ENCODE measurements around the gene CNTNAP5.

The CNTNAP5 gene

GRCh38 chr2:124025171-124025580 is at the start of gene CNTNAP5:
CNTNAP5 (plus strand) TSS chr2:124025287; CDS start chr2:124025651, 364 bp downstream.
- no peak for DNase-seq

GRCh38 chr2:123976054-123976648 is 48.9 kb upstream of the CNTNAP5 start:
- no peak for DNase-seq

- no peak for DNase-seq
Measured at GRCh38 chr2:123993728-123994323, 31.3 kb upstream of the CNTNAP5 start.

GRCh38 chr2:123999681-124000080 is 25.4 kb upstream of the CNTNAP5 start:
- DNase-seq, result no peak

- no peak for DNase-seq
Measured at GRCh38 chr2:124001696-124002430, 23.2 kb upstream of the CNTNAP5 start.

GRCh38 chr2:124018890-124019289 is 6.2 kb upstream of the CNTNAP5 start:
- DNase-seq, result no peak

GRCh38 chr2:124024561-124025170 is 421 bp upstream of the CNTNAP5 start:
- DNase-seq, result no peak

GRCh38 chr2:124025891-124026434 is 876 bp downstream of the CNTNAP5 start:
- DNase-seq, result no peak

GRCh38 chr2:124026503-124026902 is 1.4 kb downstream of the CNTNAP5 start:
- no peak for DNase-seq

GRCh38 chr2:124027182-124027581 is 2.1 kb downstream of the CNTNAP5 start:
- no peak for DNase-seq

- DNase-seq, result no peak
Measured at GRCh38 chr2:124032799-124033198, 7.7 kb downstream of the CNTNAP5 start.

- DNase-seq, result no peak
Measured at GRCh38 chr2:124034265-124034664, 9.2 kb downstream of the CNTNAP5 start.

- no peak for DNase-seq
Measured at GRCh38 chr2:124035001-124035400, 9.9 kb downstream of the CNTNAP5 start.

- no peak for DNase-seq
Measured at GRCh38 chr2:124039032-124039431, 13.9 kb downstream of the CNTNAP5 start.

GRCh38 chr2:124039762-124040291 is 14.7 kb downstream of the CNTNAP5 start:
- DNase-seq, result no peak

GRCh38 chr2:124045894-124046293 is 20.8 kb downstream of the CNTNAP5 start:
- no peak for DNase-seq

- no peak for DNase-seq
Measured at GRCh38 chr2:124046332-124046731, 21.2 kb downstream of the CNTNAP5 start.

- no peak for DNase-seq
Measured at GRCh38 chr2:124048102-124048501, 23.0 kb downstream of the CNTNAP5 start.

- no peak for DNase-seq
Measured at GRCh38 chr2:124048664-124049063, 23.6 kb downstream of the CNTNAP5 start.

- no peak for DNase-seq
Measured at GRCh38 chr2:124049136-124049535, 24.0 kb downstream of the CNTNAP5 start.

- DNase-seq, result no peak
Measured at GRCh38 chr2:124050833-124051497, 25.9 kb downstream of the CNTNAP5 start.

- no peak for DNase-seq
Measured at GRCh38 chr2:124053796-124054195, 28.7 kb downstream of the CNTNAP5 start.

- DNase-seq, result no peak
Measured at GRCh38 chr2:124063596-124063995, 38.5 kb downstream of the CNTNAP5 start.
